Measurements from ENCODE around the gene CILP. TPM values are rescaled to one million over a fixed set of nuclear protein-coding genes. Genes with fewer than 3 reads are reported as not detected.
A peak's percentile ranks its signal among the peaks of the same experiment; 100 is the strongest.

Gene CILP
- total RNA-seq, 1 experiment from 2014 or later: 0.08 TPM

- TF ChIP-seq, protein P1, sequence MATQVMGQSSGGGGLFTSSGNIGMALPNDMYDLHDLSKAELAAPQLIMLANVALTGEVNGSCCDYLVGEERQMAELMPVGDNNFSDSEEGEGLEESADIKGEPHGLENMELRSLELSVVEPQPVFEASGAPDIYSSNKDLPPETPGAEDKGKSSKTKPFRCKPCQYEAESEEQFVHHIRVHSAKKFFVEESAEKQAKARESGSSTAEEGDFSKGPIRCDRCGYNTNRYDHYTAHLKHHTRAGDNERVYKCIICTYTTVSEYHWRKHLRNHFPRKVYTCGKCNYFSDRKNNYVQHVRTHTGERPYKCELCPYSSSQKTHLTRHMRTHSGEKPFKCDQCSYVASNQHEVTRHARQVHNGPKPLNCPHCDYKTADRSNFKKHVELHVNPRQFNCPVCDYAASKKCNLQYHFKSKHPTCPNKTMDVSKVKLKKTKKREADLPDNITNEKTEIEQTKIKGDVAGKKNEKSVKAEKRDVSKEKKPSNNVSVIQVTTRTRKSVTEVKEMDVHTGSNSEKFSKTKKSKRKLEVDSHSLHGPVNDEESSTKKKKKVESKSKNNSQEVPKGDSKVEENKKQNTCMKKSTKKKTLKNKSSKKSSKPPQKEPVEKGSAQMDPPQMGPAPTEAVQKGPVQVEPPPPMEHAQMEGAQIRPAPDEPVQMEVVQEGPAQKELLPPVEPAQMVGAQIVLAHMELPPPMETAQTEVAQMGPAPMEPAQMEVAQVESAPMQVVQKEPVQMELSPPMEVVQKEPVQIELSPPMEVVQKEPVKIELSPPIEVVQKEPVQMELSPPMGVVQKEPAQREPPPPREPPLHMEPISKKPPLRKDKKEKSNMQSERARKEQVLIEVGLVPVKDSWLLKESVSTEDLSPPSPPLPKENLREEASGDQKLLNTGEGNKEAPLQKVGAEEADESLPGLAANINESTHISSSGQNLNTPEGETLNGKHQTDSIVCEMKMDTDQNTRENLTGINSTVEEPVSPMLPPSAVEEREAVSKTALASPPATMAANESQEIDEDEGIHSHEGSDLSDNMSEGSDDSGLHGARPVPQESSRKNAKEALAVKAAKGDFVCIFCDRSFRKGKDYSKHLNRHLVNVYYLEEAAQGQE (IDR thresholded peaks at IDR 0.05; ENCODE audit: insufficient read depth in 1 of 2, low read depth in 2 of 2, low read length in 1 of 2): no peak
- peak; percentile 50; the same call in 1 of the 2 replicates for TF ChIP-seq POLR2AphosphoS5 (IDR thresholded peaks at IDR 0.05; ENCODE audit: low read depth, low read length)
- TF ChIP-seq SIN3A (IDR thresholded peaks at IDR 0.05; ENCODE audit: borderline replicate concordance, insufficient read depth, low read depth, low read length): peak; percentile 88; the same call in 1 of the 2 replicates
- TF ChIP-seq CTCF (IDR thresholded peaks at IDR 0.05): no peak
- peak; percentile 97 for TF ChIP-seq TCF7L2 (IDR thresholded peaks at IDR 0.05; ENCODE audit: low read depth, low read length)
- H3K4me3 ChIP-seq (ENCODE audit: low read depth in 2 of 2, low read length in 2 of 2): peak within 1 kb of the TSS; percentile 83 to 85
- BruUV-seq (replicated peaks): no TSS peak
- in situ Hi-C loops (cut with HindIII; ENCODE audit: low pct_unique_long_range_greater_than_20kb, low sequenced_read_pairs) (no loop called here), intact Hi-C loops (cut with micrococcal nuclease; ENCODE audit: unreplicated experiment) (no loop called here)
- H3K27ac ChIP-seq (ENCODE audit: low read length): peak within 1 kb of the TSS; percentile 90
- no peaks in the 10 kb centered on the region for H3K27me3 ChIP-seq (ENCODE audit: control insufficient read depth, insufficient read depth, low read length)
- peaks cover under 1% of the 10 kb centered on the region; the same call in 1 of the 2 replicates for H3K36me3 ChIP-seq (ENCODE audit: control insufficient read depth, insufficient read depth, low read length)
- CTCF ChIA-PET: interaction anchor here (0.6 to 1.2 kb wide), 3 partner anchors 9 to 113 kb away, joined by 3 read pairs; no protein-coding TSS in a partner anchor
- ATAC-seq (peak; percentile 95), DNase-seq (ENCODE audit: low read depth, low spot score) (peak; percentile 89)
- no peaks in the 10 kb centered on the region for H3K9me3 ChIP-seq (ENCODE audit: control insufficient read depth, insufficient read depth, low read depth, low read length)
- peaks cover 6% of the 10 kb centered on the region; the same call in 1 of the 2 replicates for H3K4me1 ChIP-seq (ENCODE audit: control insufficient read depth, insufficient read depth, low read length)
- POLR2A ChIA-PET: interaction anchor here (0.5 to 1.4 kb wide), 7 partner anchors 65 to 825 kb away, joined by 3 to 12 read pairs (median 3); partner anchors contain the start of gene RNU5B-1
Measured at GRCh38 chr15:65184868-65185717, 26.2 kb downstream of the CILP start, which contains the start of gene CLPX. Gene CLPX (minus strand): TSS chr15:65185342. CDS start chr15:65185153, 189 bp downstream.

GRCh38 chr15:65184305-65184867 is 26.9 kb downstream of the CILP start:
- ChIA-PET CTCF (no interaction called here), POLR2A (interaction anchor here (1.4 kb wide), 1 partner anchor 101 kb away, joined by 12 read pairs; no protein-coding TSS in a partner anchor)
- peaks cover 7% of the 10 kb centered on the region for H3K36me3 ChIP-seq (ENCODE audit: control insufficient read depth, insufficient read depth, low read length)
- H3K4me1 ChIP-seq (ENCODE audit: control insufficient read depth, insufficient read depth, low read length): peaks cover 6% of the 10 kb centered on the region; the same call in 1 of the 2 replicates
- H3K27me3 ChIP-seq (ENCODE audit: control insufficient read depth, insufficient read depth, low read length): no peaks in the 10 kb centered on the region
- BruUV-seq (replicated peaks): no TSS peak
- DNase-seq (ENCODE audit: low read depth, low spot score) (no peak), ATAC-seq (peak; percentile 60)
- H3K4me3 ChIP-seq (ENCODE audit: low read depth in 2 of 2, low read length in 2 of 2): peak overlapping the region; percentile 83 to 85
- H3K27ac ChIP-seq (ENCODE audit: low read length): peak overlapping the region; percentile 90
- no peak for TF ChIP-seq SIN3A (IDR thresholded peaks at IDR 0.05; ENCODE audit: borderline replicate concordance, insufficient read depth, low read depth, low read length)
- TF ChIP-seq TCF7L2 (IDR thresholded peaks at IDR 0.05; ENCODE audit: low read depth, low read length): no peak
- TF ChIP-seq POLR2AphosphoS5 (IDR thresholded peaks at IDR 0.05; ENCODE audit: low read depth, low read length): no peak
- no peak for TF ChIP-seq CTCF (IDR thresholded peaks at IDR 0.05)
- TF ChIP-seq, protein P1 (IDR thresholded peaks at IDR 0.05; ENCODE audit: insufficient read depth in 1 of 2, low read depth in 2 of 2, low read length in 1 of 2): no peak
- intact Hi-C loops (cut with micrococcal nuclease; ENCODE audit: unreplicated experiment): no loop called here
- in situ Hi-C loops (cut with HindIII; ENCODE audit: low pct_unique_long_range_greater_than_20kb, low sequenced_read_pairs): no loop called here
- H3K9me3 ChIP-seq (ENCODE audit: control insufficient read depth, insufficient read depth, low read depth, low read length): no peaks in the 10 kb centered on the region
